HepG2 (cell line): ENCODE data around the gene YPEL3. TPM values are rescaled to one million over a fixed set of nuclear protein-coding genes. Genes with fewer than 3 reads are reported as not detected.

ENCODE experiments used
- ARNT ChIP-seq: fragments of 450-650 bp; IDR thresholded peaks from 2 replicates; pipeline ENCODE4 v1.6.1; 2017
- FOXM1 ChIP-seq: sonication (generic); formaldehyde crosslinking; IDR thresholded peaks from 2 replicates; pipeline ENCODE4 v1.5.0; 2020; ENCODE audit warnings: missing genetic modification reagents
- HNRNPK ChIP-seq: fragments of 200-400 bp; formaldehyde crosslinking; IDR thresholded peaks from 2 replicates; pipeline ENCODE4 v1.6.1; 2018; ENCODE audit warnings: low read length, low read depth, moderate library complexity, mild to moderate bottlenecking; ENCODE audit not compliant: poor library complexity, severe bottlenecking
- IRF2 ChIP-seq: IDR thresholded peaks from 2 replicates; pipeline ENCODE4 v1.6.1; 2018; ENCODE audit warnings: missing genetic modification reagents, missing compliant biosample characterization
- JDP2 ChIP-seq: sonication (generic); formaldehyde crosslinking; IDR thresholded peaks from 2 replicates; pipeline ENCODE4 v1.8.1; 2022; ENCODE audit warnings: missing genetic modification reagents, borderline replicate concordance
- KDM5A ChIP-seq: fragments of 200-600 bp; sonication (generic); IDR thresholded peaks from 2 replicates; pipeline ENCODE4 v1.7.0; 2018; ENCODE audit warnings: antibody characterized with exemption, mild to moderate bottlenecking, low read length, borderline replicate concordance
- SMARCC2 ChIP-seq: fragments of 450-650 bp; IDR thresholded peaks from 2 replicates; pipeline ENCODE4 v1.6.1; 2017; ENCODE audit warnings: antibody characterized with exemption, mild to moderate bottlenecking
- TEAD3 ChIP-seq: optimal IDR thresholded peaks from 2 replicates; pipeline ENCODE3; 2016; ENCODE audit warnings: borderline replicate concordance
- ZFP36L1 ChIP-seq: sonication (generic); formaldehyde crosslinking; IDR thresholded peaks from 2 replicates; pipeline ENCODE4 v1.8.0; 2022; ENCODE audit warnings: mild to moderate bottlenecking, missing genetic modification reagents, moderate library complexity
- ZMAT3 ChIP-seq: sonication (generic); formaldehyde crosslinking; conservative IDR thresholded peaks from 2 replicates; pipeline ENCODE4 v1.7.0; 2021; ENCODE audit warnings: missing genetic modification reagents
- ZNF17 ChIP-seq: sonication (generic); formaldehyde crosslinking; IDR thresholded peaks from 2 replicates; pipeline ENCODE4 v1.5.0; 2020; ENCODE audit warnings: mild to moderate bottlenecking, missing genetic modification reagents
- ZNF558 ChIP-seq: sonication (generic); formaldehyde crosslinking; IDR thresholded peaks from 2 replicates; pipeline ENCODE4 v1.9.0; 2022; ENCODE audit warnings: mild to moderate bottlenecking, missing genetic modification reagents, borderline replicate concordance
- ZNF614 ChIP-seq: IDR thresholded peaks from 2 replicates; pipeline ENCODE4 v1.6.1; 2018; ENCODE audit warnings: missing biosample characterization, missing genetic modification reagents, inconsistent platforms, borderline replicate concordance
- ZNF788 ChIP-seq: sonication (generic); formaldehyde crosslinking; IDR thresholded peaks from 2 replicates; pipeline ENCODE4 v1.5.0; 2020; ENCODE audit warnings: mild to moderate bottlenecking, missing genetic modification reagents, borderline replicate concordance
- ZNF850 ChIP-seq: sonication (generic); formaldehyde crosslinking; conservative IDR thresholded peaks from 2 replicates; pipeline ENCODE4 v1.9.0; 2021; ENCODE audit warnings: mild to moderate bottlenecking, missing genetic modification reagents
- polyA plus RNA-seq, 8 experiments: library from polyadenylated mRNA; depleted of rRNA in 3 of 8; stranded (reverse) in 7 of 8; unstranded in 1 of 8; fragments of >200 nt; fragmentation: Illumina TruSeq in 4 of 8; extraction: Trizol in 4 of 8; gene quantifications; 2 replicates each; pipeline versions ENCODE4 v1.2.1 to v1.2.3, GENCODE V29; 2011 to 2016; ENCODE audit warnings: low read depth in 4 of 8, missing spikeins in 1 of 8, mixed read lengths in 1 of 8; ENCODE audit not compliant: insufficient read depth in 1 of 8
- total RNA-seq, 5 experiments: library from RNA; depleted of rRNA; stranded (reverse); fragments of >200 nt; fragmentation: Illumina TruSeq; extraction: Trizol; gene quantifications; 2 replicates each; pipeline ENCODE4 v1.2.3, GENCODE V29; 2016; ENCODE audit warnings: low read depth in 1 of 5
- TF ChIP-seq, protein P1 (sequence below): sonication (generic); formaldehyde crosslinking; IDR thresholded peaks from 2 replicates; pipeline ENCODE4 v1.9.0; 2022; ENCODE audit warnings: low read depth, missing genetic modification reagents
- TF ChIP-seq, protein P2 (sequence below): sonication (generic); formaldehyde crosslinking; IDR thresholded peaks from 2 replicates; pipeline ENCODE4 v1.8.0; 2022; ENCODE audit warnings: missing genetic modification reagents, mild to moderate bottlenecking, moderate library complexity, borderline replicate concordance
- TF ChIP-seq, protein P3 (sequence below): sonication (generic); formaldehyde crosslinking; IDR thresholded peaks from 2 replicates; pipeline ENCODE4 v1.5.0; 2020; ENCODE audit warnings: missing genetic modification reagents, mild to moderate bottlenecking, borderline replicate concordance
- TF ChIP-seq, protein P4 (sequence below): sonication (generic); formaldehyde crosslinking; IDR thresholded peaks from 2 replicates; pipeline ENCODE4 v1.4.0; 2020; ENCODE audit warnings: mild to moderate bottlenecking, missing genetic modification reagents, borderline replicate concordance
- TF ChIP-seq, protein P5 (sequence below): fragments of 450-650 bp; IDR thresholded peaks from 2 replicates; pipeline ENCODE4 v1.6.1; 2017; ENCODE audit warnings: mild to moderate bottlenecking

YPEL3 gene
- total and polyA plus RNA-seq, 2 of the 13 experiments (the other 11 are each of a cell fraction or from before 2014, with no cell fraction given) = 5.4 to 47.0 TPM

DNA sequence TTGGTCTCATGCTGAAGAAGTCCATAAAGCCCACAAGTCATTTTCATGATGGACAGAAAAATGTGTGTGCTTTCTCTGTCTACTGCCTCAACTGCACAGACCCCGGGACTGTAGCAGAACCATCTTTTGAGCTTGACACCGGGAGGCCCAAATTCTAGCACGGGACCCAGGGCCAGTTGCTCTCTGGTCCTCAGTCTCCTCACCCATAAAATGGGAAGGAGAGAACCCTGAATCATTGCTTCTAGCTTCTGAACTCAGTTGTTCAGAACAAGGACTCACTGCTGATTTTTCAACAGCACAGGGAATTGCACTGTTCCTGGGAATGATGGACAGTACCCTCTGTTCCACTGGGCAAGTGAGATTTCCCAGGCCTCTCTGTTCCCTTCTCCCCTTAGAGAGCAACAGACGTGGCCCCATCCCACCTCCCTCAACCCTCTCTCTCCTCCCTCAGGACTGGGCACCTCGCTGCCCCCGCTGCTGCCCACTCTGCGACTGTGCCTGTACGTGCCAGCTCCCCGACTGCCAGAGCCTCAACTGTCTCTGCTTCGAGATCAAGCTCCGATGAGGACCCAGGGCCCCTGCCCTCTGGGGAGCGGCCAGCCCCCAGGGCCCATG, 32.6 kb downstream of the YPEL3 start (continued):
- TF ChIP-seq, protein P1, sequence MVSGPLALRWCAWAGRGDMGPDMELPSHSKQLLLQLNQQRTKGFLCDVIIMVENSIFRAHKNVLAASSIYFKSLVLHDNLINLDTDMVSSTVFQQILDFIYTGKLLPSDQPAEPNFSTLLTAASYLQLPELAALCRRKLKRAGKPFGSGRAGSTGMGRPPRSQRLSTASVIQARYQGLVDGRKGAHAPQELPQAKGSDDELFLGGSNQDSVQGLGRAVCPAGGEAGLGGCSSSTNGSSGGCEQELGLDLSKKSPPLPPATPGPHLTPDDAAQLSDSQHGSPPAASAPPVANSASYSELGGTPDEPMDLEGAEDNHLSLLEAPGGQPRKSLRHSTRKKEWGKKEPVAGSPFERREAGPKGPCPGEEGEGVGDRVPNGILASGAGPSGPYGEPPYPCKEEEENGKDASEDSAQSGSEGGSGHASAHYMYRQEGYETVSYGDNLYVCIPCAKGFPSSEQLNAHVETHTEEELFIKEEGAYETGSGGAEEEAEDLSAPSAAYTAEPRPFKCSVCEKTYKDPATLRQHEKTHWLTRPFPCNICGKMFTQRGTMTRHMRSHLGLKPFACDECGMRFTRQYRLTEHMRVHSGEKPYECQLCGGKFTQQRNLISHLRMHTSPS = peak; percentile 69
- TF ChIP-seq ARNT = no peak
- TF ChIP-seq HNRNPK = no peak
- TF ChIP-seq, protein P2, sequence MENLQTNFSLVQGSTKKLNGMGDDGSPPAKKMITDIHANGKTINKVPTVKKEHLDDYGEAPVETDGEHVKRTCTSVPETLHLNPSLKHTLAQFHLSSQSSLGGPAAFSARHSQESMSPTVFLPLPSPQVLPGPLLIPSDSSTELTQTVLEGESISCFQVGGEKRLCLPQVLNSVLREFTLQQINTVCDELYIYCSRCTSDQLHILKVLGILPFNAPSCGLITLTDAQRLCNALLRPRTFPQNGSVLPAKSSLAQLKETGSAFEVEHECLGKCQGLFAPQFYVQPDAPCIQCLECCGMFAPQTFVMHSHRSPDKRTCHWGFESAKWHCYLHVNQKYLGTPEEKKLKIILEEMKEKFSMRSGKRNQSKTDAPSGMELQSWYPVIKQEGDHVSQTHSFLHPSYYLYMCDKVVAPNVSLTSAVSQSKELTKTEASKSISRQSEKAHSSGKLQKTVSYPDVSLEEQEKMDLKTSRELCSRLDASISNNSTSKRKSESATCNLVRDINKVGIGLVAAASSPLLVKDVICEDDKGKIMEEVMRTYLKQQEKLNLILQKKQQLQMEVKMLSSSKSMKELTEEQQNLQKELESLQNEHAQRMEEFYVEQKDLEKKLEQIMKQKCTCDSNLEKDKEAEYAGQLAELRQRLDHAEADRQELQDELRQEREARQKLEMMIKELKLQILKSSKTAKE (CRISPR knock-in tag) = no peak
- no peak for TF ChIP-seq JDP2 (CRISPR knock-in tag)
- no peak for TF ChIP-seq ZNF788 (CRISPR knock-in tag)
- 0 out of 2 replicates have a peak, but pooled peaks have one; percentile 17 for TF ChIP-seq IRF2 (CRISPR knock-in tag)
- TF ChIP-seq, protein P3, sequence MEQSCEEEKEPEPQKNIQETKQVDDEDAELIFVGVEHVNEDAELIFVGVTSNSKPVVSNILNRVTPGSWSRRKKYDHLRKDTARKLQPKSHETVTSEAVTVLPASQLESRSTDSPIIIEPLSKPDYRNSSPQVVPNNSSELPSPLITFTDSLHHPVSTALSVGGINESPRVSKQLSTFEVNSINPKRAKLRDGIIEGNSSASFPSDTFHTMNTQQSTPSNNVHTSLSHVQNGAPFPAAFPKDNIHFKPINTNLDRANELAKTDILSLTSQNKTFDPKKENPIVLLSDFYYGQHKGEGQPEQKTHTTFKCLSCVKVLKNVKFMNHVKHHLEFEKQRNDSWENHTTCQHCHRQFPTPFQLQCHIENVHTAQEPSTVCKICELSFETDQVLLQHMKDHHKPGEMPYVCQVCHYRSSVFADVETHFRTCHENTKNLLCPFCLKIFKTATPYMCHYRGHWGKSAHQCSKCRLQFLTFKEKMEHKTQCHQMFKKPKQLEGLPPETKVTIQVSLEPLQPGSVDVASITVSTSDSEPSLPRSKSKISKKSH (CRISPR knock-in tag) = no peak
- TF ChIP-seq, protein P4, sequence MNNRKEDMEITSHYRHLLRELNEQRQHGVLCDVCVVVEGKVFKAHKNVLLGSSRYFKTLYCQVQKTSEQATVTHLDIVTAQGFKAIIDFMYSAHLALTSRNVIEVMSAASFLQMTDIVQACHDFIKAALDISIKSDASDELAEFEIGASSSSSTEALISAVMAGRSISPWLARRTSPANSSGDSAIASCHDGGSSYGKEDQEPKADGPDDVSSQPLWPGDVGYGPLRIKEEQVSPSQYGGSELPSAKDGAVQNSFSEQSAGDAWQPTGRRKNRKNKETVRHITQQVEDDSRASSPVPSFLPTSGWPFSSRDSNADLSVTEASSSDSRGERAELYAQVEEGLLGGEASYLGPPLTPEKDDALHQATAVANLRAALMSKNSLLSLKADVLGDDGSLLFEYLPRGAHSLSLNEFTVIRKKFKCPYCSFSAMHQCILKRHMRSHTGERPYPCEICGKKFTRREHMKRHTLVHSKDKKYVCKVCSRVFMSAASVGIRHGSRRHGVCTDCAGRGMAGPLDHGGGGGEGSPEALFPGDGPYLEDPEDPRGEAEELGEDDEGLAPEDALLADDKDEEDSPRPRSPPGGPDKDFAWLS (CRISPR knock-in tag) = no peak
- TF ChIP-seq ZNF17 (CRISPR knock-in tag) = no peak
- no peak for TF ChIP-seq ZNF558 (CRISPR knock-in tag)
- no peak for TF ChIP-seq SMARCC2
- no peak for TF ChIP-seq ZFP36L1 (CRISPR knock-in tag)
- TF ChIP-seq FOXM1 = no peak
- TF ChIP-seq ZMAT3 (CRISPR knock-in tag) = 0 out of 2 replicates have a peak, but pooled peaks have one; percentile 45
- TF ChIP-seq ZNF850 (CRISPR knock-in tag) = no peak
- TF ChIP-seq, protein P5, sequence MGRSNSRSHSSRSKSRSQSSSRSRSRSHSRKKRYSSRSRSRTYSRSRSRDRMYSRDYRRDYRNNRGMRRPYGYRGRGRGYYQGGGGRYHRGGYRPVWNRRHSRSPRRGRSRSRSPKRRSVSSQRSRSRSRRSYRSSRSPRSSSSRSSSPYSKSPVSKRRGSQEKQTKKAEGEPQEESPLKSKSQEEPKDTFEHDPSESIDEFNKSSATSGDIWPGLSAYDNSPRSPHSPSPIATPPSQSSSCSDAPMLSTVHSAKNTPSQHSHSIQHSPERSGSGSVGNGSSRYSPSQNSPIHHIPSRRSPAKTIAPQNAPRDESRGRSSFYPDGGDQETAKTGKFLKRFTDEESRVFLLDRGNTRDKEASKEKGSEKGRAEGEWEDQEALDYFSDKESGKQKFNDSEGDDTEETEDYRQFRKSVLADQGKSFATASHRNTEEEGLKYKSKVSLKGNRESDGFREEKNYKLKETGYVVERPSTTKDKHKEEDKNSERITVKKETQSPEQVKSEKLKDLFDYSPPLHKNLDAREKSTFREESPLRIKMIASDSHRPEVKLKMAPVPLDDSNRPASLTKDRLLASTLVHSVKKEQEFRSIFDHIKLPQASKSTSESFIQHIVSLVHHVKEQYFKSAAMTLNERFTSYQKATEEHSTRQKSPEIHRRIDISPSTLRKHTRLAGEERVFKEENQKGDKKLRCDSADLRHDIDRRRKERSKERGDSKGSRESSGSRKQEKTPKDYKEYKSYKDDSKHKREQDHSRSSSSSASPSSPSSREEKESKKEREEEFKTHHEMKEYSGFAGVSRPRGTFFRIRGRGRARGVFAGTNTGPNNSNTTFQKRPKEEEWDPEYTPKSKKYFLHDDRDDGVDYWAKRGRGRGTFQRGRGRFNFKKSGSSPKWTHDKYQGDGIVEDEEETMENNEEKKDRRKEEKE = no peak
- no peak for TF ChIP-seq ZNF614 (CRISPR knock-in tag)
- TF ChIP-seq KDM5A = no peak
- no peak for TF ChIP-seq TEAD3 (CRISPR knock-in tag)
